ENCODE data around the gene ALDH2.

The ALDH2 gene

GRCh38 chr12:111767362-111768158 lies 827 bp downstream of the ALDH2 start:
- Mint-ChIP-seq H3K27me3 (peaks cover 2% of the 10 kb centered on the region), H3K4me1 (peaks cover 32% of the 10 kb centered on the region), H3K4me3 (peak overlapping the region; percentile 88), H3K9me3 (peaks cover 3% of the 10 kb centered on the region), H3K27ac (peak overlapping the region; percentile 66), H3K36me3 (peaks cover 2% of the 10 kb centered on the region)
- ATAC-seq (ENCODE audit: low read depth) (no peak), DNase-seq (ENCODE audit: low spot score in 2 of 2) (no peak)

GRCh38 chr12:111768159-111768895 lies 1.6 kb downstream of the ALDH2 start:
- Mint-ChIP-seq H3K9me3 (peaks cover 3% of the 10 kb centered on the region), H3K4me1 (peaks cover 27% of the 10 kb centered on the region), H3K27ac (no peak overlapping the region), H3K4me3 (peak overlapping the region; percentile 88), H3K27me3 (peaks cover 2% of the 10 kb centered on the region), H3K36me3 (peaks cover 2% of the 10 kb centered on the region)
- DNase-seq (ENCODE audit: low spot score in 2 of 2): no peak
- ATAC-seq (ENCODE audit: low read depth): no peak

- Mint-ChIP-seq H3K27me3 (peaks cover 2% of the 10 kb centered on the region), H3K4me1 (peaks cover 21% of the 10 kb centered on the region), H3K9me3 (peaks cover 3% of the 10 kb centered on the region), H3K27ac (no peak overlapping the region), H3K4me3 (no peak overlapping the region), H3K36me3 (peaks cover 2% of the 10 kb centered on the region)
- DNase-seq (ENCODE audit: low spot score in 2 of 2) (no peak), ATAC-seq (ENCODE audit: low read depth) (no peak)
Measured at GRCh38 chr12:111769599-111769998, 2.9 kb downstream of the ALDH2 start.

DNA sequence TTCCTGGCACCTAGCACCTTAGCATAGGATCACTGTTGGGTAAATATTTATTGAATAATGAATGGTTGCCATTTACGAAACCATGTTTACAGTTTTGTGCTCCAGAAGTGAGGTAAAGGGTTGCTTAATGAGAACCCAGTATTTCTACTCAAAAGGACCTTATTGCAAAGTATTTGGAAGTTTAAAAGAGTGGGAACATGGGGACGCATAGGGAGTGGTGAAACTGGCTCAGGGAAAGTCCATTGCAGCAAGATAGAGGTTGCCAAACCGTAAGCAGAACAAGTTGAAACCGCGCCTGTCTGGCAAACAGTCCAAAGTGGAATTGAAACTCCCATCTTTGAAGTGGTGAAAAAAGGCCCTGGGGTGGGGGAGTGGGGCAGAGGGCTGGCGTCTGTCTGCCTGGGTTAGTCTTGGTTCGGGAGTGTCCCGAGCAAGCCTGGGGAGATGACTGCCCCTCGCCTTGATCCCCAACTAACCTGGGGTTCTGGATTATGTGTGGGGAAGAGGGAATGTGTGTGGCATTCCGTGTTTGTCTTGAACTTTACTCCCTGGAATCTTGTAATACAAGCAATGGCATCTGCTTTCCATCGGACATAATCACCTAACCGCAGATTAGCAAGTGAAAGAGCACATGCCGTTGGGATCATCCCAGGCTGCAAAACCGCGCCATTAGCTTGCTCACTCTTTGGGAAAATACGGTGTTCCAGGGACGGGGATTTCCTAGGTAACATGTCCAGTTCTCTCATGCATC lies 7.2 kb downstream of the ALDH2 start:
- Mint-ChIP-seq H3K4me3 (no peak overlapping the region), H3K27me3 (no peaks in the 10 kb centered on the region), H3K36me3 (no peaks in the 10 kb centered on the region), H3K9me3 (no peaks in the 10 kb centered on the region), H3K27ac (peak overlapping the region; percentile 45), H3K4me1 (peaks cover 19% of the 10 kb centered on the region)
- peak; percentile 61 for ATAC-seq (ENCODE audit: low read depth)
- peak in 1 of 2 donors; percentile 18 for DNase-seq (ENCODE audit: low spot score in 2 of 2)

GRCh38 chr12:111775205-111776193 lies 8.8 kb downstream of the ALDH2 start:
- ATAC-seq (ENCODE audit: low read depth): peak; percentile 98
- DNase-seq (ENCODE audit: low spot score in 2 of 2): peak; percentile 70
- peak overlapping the region; percentile 79 for H3K4me3 Mint-ChIP-seq

DNA sequence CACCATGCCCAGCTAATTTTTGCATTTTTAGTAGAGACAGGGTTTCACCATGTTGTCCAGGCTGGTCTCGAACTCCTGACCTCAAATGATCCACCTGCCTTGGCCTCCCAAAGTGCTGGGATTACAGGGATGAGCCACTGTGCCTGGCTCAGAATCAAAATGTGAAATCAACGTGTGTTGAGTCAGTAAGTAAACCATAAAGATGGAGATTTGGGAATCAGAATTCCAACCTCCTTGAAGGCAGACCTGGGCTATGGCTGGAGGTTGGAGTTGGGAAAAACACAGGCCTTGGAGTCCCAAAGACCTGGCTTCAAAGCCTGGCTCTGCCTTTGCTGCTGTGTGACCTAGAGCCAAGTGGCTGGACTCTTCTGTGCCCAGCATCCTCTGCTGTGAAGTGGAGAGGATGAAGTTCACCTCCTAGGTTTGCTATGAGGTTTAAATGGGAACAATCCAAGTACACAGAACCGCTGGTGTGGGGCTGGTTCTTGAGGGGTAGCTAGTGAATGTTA lies 10.2 kb downstream of the ALDH2 start:
- ATAC-seq (ENCODE audit: low read depth) (no peak), DNase-seq (ENCODE audit: low spot score in 2 of 2) (no peak)
- H3K27ac Mint-ChIP-seq: no peak overlapping the region
- no peaks in the 10 kb centered on the region for H3K9me3 Mint-ChIP-seq
- H3K4me3 Mint-ChIP-seq: no peak overlapping the region
- peaks cover 19% of the 10 kb centered on the region for H3K4me1 Mint-ChIP-seq
- peaks cover 9% of the 10 kb centered on the region for H3K36me3 Mint-ChIP-seq
- no peaks in the 10 kb centered on the region for H3K27me3 Mint-ChIP-seq

More at GRCh38 chr12:111775205-111776193, 8.8 kb downstream of the ALDH2 start:
- H3K27me3 Mint-ChIP-seq: no peaks in the 10 kb centered on the region
- peak overlapping the region; percentile 100 for H3K27ac Mint-ChIP-seq
- H3K4me1 Mint-ChIP-seq: peaks cover 19% of the 10 kb centered on the region
- H3K36me3 Mint-ChIP-seq: peaks cover 3% of the 10 kb centered on the region
- no peaks in the 10 kb centered on the region for H3K9me3 Mint-ChIP-seq

DNA sequence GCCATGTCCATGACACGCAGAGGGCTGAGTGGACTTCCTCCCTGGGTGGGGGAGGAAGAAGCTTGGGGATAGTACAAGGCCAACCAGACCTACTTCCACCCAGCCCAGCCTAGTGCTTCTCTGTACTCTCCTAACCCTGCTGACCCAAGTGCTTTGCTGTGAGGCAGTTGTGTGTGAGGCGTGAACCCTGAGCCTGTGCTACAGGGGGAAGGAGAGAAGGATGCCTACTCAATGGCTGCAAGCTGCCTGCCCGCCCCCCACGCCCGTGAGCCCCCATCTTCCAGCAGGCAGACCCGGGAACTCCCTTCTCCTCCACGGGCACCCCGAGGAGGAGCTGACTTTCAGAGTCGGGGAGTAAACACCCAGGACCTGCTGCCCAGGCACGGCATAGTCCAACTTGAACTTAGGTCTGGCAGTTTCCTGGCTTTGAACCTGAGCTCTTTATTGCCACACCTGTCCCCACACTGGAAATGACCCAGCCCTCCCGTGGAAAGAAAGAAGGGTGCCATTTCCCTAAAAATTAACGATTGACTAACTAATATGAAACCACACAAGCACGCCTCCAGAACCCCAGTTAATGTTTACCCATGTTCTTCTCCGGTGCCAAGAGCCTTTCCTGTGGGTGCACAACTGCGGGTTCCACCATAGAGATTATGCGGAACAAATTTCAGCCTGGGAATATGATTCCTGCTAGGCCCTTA lies 10.8 kb downstream of the ALDH2 start:
- H3K36me3 Mint-ChIP-seq: peaks cover 10% of the 10 kb centered on the region
- H3K27me3 Mint-ChIP-seq: no peaks in the 10 kb centered on the region
- peaks cover 19% of the 10 kb centered on the region for H3K4me1 Mint-ChIP-seq
- DNase-seq (ENCODE audit: low spot score in 2 of 2): no peak
- no peak for ATAC-seq (ENCODE audit: low read depth)
- no peak overlapping the region for H3K4me3 Mint-ChIP-seq
- H3K9me3 Mint-ChIP-seq: no peaks in the 10 kb centered on the region
- no peak overlapping the region for H3K27ac Mint-ChIP-seq

DNA sequence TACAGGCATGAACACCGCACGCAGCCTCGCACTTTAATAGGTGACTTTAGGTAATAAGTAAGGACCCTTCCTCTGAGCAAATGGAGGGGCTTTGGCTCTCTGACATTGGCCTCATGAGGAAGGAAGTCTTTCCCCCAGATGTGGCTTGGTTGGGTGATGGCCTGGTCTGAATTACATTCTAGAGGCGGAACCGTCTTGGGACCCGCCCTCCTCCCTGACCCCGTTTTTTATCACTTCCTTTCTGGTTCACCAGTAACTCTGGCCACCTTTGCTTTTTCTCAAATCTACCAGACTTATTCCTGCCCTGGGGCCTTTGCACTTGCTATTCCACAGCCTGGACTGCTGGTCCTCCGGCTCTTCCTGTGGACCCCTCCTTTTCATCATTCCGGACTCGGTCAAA lies 13.4 kb downstream of the ALDH2 start:
- DNase-seq (ENCODE audit: low spot score in 2 of 2) (no peak), ATAC-seq (ENCODE audit: low read depth) (no peak)
- Mint-ChIP-seq H3K27me3 (no peaks in the 10 kb centered on the region), H3K27ac (peak overlapping the region; percentile 7), H3K9me3 (no peaks in the 10 kb centered on the region), H3K4me3 (no peak overlapping the region), H3K36me3 (peaks cover 12% of the 10 kb centered on the region), H3K4me1 (peaks cover 8% of the 10 kb centered on the region)

DNA sequence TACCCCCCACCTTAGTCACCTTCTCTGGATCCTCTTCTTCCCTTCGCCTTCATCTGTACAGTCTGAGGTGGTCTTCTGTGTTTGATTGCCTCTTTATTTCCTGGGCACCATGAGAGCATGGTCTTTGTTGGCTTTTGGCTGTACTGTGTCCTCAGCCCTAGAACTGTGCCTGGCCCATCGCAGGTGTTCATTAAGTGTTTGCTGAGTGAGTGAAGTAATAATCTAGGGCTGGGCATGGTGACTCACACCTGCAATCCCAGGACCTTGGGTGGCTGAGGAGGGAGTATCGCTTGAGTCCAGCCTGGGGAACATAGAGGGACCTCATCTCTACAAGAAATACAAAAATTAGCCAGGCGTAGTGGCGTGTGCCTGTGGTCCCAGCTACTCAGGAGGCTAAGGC lies 13.9 kb downstream of the ALDH2 start:
- no peak overlapping the region for H3K4me3 Mint-ChIP-seq
- no peaks in the 10 kb centered on the region for H3K9me3 Mint-ChIP-seq
- DNase-seq (ENCODE audit: low spot score in 2 of 2) (no peak), ATAC-seq (ENCODE audit: low read depth) (no peak)
- H3K36me3 Mint-ChIP-seq: peaks cover 12% of the 10 kb centered on the region
- peaks cover 5% of the 10 kb centered on the region for H3K4me1 Mint-ChIP-seq
- peak overlapping the region; percentile 7 for H3K27ac Mint-ChIP-seq
- no peaks in the 10 kb centered on the region for H3K27me3 Mint-ChIP-seq

DNA sequence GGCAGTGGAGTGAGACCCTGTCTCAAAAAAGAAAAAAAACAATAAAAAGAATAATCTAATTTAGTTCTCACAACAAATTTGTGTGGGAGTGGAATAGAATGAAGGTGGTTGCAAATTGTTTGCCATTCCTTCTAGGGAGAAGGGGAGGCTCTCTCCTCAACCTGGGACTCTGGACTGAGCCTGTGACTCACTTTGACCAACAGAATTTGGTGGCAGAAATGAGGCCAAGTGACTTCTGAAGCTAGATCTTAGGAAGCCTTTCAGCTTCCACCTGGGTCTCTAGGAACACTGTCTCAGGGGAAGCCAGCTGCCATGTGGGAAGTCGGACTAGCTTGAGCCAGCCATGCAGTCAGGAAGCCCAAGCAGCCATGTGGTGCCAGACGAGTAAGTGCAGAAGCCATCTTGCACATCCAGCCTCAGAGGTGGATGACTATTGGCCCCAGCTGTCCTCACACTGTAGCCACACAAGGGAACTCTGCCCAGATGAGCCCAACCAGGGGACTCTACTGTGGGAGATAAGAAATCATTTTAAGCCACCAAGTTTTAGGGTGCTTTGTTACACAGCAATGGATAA lies 14.4 kb downstream of the ALDH2 start:
- H3K27me3 Mint-ChIP-seq: no peaks in the 10 kb centered on the region
- no peak overlapping the region for H3K4me3 Mint-ChIP-seq
- no peaks in the 10 kb centered on the region for H3K4me1 Mint-ChIP-seq
- no peak overlapping the region for H3K27ac Mint-ChIP-seq
- H3K36me3 Mint-ChIP-seq: peaks cover 12% of the 10 kb centered on the region
- DNase-seq (ENCODE audit: low spot score in 2 of 2): no peak
- no peaks in the 10 kb centered on the region for H3K9me3 Mint-ChIP-seq
- ATAC-seq (ENCODE audit: low read depth): no peak

GRCh38 chr12:111783046-111783445 lies 16.3 kb downstream of the ALDH2 start:
- H3K4me1 Mint-ChIP-seq: no peaks in the 10 kb centered on the region

DNA sequence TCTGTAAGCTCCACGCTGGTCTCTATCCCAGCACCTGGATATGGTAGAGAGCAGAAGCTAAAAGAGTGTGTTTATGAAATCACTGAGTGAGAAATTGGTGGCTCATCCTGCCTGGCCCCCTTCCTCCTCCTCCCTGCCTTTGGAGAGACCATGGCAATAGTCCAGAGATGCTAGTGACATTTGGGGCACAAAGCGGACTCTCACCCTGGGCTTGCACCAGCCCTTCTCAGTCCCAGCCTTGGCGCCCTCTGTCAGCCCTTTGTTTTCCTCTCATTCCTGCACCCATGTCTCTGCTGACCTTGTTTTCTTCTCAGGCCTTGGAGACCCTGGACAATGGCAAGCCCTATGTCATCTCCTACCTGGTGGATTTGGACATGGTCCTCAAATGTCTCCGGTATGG lies 18.2 kb downstream of the ALDH2 start:
- Mint-ChIP-seq H3K27ac (no peak overlapping the region), H3K4me1 (no peaks in the 10 kb centered on the region), H3K27me3 (no peaks in the 10 kb centered on the region), H3K9me3 (no peaks in the 10 kb centered on the region), H3K4me3 (no peak overlapping the region), H3K36me3 (peaks cover 12% of the 10 kb centered on the region)
- DNase-seq (ENCODE audit: low spot score in 2 of 2) (no peak), ATAC-seq (ENCODE audit: low read depth) (no peak)

More at GRCh38 chr12:111783046-111783445, 16.3 kb downstream of the ALDH2 start:
- H3K4me3 Mint-ChIP-seq: no peak overlapping the region
- no peak for ATAC-seq (ENCODE audit: low read depth)
- H3K36me3 Mint-ChIP-seq: peaks cover 12% of the 10 kb centered on the region
- no peaks in the 10 kb centered on the region for H3K27me3 Mint-ChIP-seq
- H3K27ac Mint-ChIP-seq: no peak overlapping the region
- no peak for DNase-seq (ENCODE audit: low spot score in 2 of 2)
- no peaks in the 10 kb centered on the region for H3K9me3 Mint-ChIP-seq

Measured in memory B cell (primary cell).